Stimulated activated naive CD4-positive, alpha-beta T cell treated with Interleukin-2 at 50 U/mL for 16 hours (primary cell): ENCODE data around the gene MCTP2.

Experiments used
- DNase-seq: peaks from one replicate; lab custom pipeline; 2025; lab: John Stamatoyannopoulos, UW

MCTP2 gene

GRCh38 chr15:94298364-94298763 lies 67.0 kb downstream of the MCTP2 start:
- no peak for DNase-seq

GRCh38 chr15:94300612-94301011 lies 69.3 kb downstream of the MCTP2 start:
- no peak for DNase-seq

- no peak for DNase-seq
Observed at GRCh38 chr15:94305133-94305532, 73.8 kb downstream of the MCTP2 start.

GRCh38 chr15:94306700-94307650 lies 75.6 kb downstream of the MCTP2 start:
- no peak for DNase-seq

- DNase-seq: no peak
Observed at GRCh38 chr15:94312946-94313345, 81.6 kb downstream of the MCTP2 start.

GRCh38 chr15:94314639-94315038 lies 83.3 kb downstream of the MCTP2 start:
- DNase-seq: no peak

- DNase-seq: no peak
Observed at GRCh38 chr15:94317211-94317610, 85.8 kb downstream of the MCTP2 start.

GRCh38 chr15:94322141-94322540 lies 90.8 kb downstream of the MCTP2 start:
- DNase-seq: no peak

GRCh38 chr15:94323076-94323475 lies 91.7 kb downstream of the MCTP2 start:
- no peak for DNase-seq

- no peak for DNase-seq
Observed at GRCh38 chr15:94324117-94324826, 92.9 kb downstream of the MCTP2 start.

GRCh38 chr15:94324835-94325767 lies 93.7 kb downstream of the MCTP2 start:
- DNase-seq: no peak

- DNase-seq: no peak
Observed at GRCh38 chr15:94327356-94327936, 96.1 kb downstream of the MCTP2 start.

GRCh38 chr15:94331731-94332130 lies 100.4 kb downstream of the MCTP2 start:
- no peak for DNase-seq

- no peak for DNase-seq
Observed at GRCh38 chr15:94335616-94336015, 104.3 kb downstream of the MCTP2 start.

- no peak for DNase-seq
Observed at GRCh38 chr15:94336817-94337467, 105.6 kb downstream of the MCTP2 start.

GRCh38 chr15:94338243-94338846 lies 107.0 kb downstream of the MCTP2 start:
- DNase-seq: no peak

- DNase-seq: no peak
Observed at GRCh38 chr15:94346282-94346681, 114.9 kb downstream of the MCTP2 start.

- no peak for DNase-seq
Observed at GRCh38 chr15:94348084-94348483, 116.7 kb downstream of the MCTP2 start.

- no peak for DNase-seq
Observed at GRCh38 chr15:94351031-94351535, 119.7 kb downstream of the MCTP2 start.
